GM12878 (cell line): ENCODE data around the gene RNF41. TPM values are rescaled to one million over a fixed set of nuclear protein-coding genes. Genes with fewer than 3 reads are reported as not detected.

Experiments
- ATAC-seq: fragments of 200-7000 bp; cut with Tn5 transposase; 3 replicates; pipeline ENCODE4 v1.9.1; 2020; ENCODE audit warnings: mild to moderate bottlenecking, moderate library complexity
- BruUV-seq: library from RNA; stranded (reverse); fragments of 400-500 nt; replicated peaks from 2 replicates; lab custom pipeline; 2021; lab: Mats Ljungman, UMichigan
- CTCF ChIA-PET: fragments of 300-600 bp; sonication (Branson Sonifier 250); formaldehyde crosslinking; extraction: SDS; loops from one replicate; lab custom pipeline; 2021; ENCODE audit warnings: inconsistent platforms; lab: Yijun Ruan, JAX
- POLR2A ChIA-PET: fragments of 350-600 bp; formaldehyde crosslinking; extraction: SDS; loops from one replicate; lab custom pipeline; 2021; ENCODE audit warnings: inconsistent platforms; lab: Charles Lee
- RAD21 ChIA-PET: fragments of 300-600 bp; sonication (Branson Sonifier 250); formaldehyde crosslinking; loops from one replicate; lab custom pipeline; 2023; ENCODE audit warnings: antibody characterized with exemption; ENCODE audit not compliant: unreplicated experiment; lab: Charles Lee
- SMC1A ChIA-PET: fragments of 300-600 bp; sonication (Branson Sonifier 250); formaldehyde crosslinking; loops from one replicate; lab custom pipeline; 2023; ENCODE audit not compliant: unreplicated experiment, uncharacterized antibody; lab: Charles Lee
- DNase-seq: peaks from one replicate; pipeline ENCODE4 v3.0.0-alpha.2; 2011; ENCODE audit warnings: low read depth, low spot score
- FAIRE-seq: peaks from 3 replicates; lab custom pipeline; 2011; peaks lifted over from hg19 to GRCh38; lab: Jason Lieb, UNC
- H2AFZ ChIP-seq: 2 replicates; pipeline ENCODE4 v1.6.0; 2011; ENCODE audit warnings: low read depth, low read length, control low read depth; ENCODE audit not compliant: control insufficient read depth
- H3K27ac ChIP-seq: 2 replicates; pipeline ENCODE4 v1.5.1; 2011; ENCODE audit warnings: control low read depth; ENCODE audit not compliant: control insufficient read depth, insufficient read depth
- H3K27me3 ChIP-seq, 2 experiments: replicated peaks in 1 of 2; 2 replicates each; pipeline versions ENCODE4 v1.6.0 to v1.6.1; 2011; ENCODE audit warnings: low read length in 1 of 2; ENCODE audit not compliant: control insufficient read depth in 2 of 2, insufficient read depth in 2 of 2
- H3K36me3 ChIP-seq, 2 experiments: 2 replicates each; pipeline ENCODE4 v1.5.1; 2011; ENCODE audit warnings: low read length in 1 of 2; ENCODE audit not compliant: control insufficient read depth in 2 of 2, insufficient read depth in 2 of 2
- H3K4me1 ChIP-seq: 2 replicates; pipeline ENCODE4 v1.6.1; 2011; ENCODE audit warnings: mild to moderate bottlenecking, low read length, moderate library complexity, mixed read lengths; ENCODE audit not compliant: control insufficient read depth, insufficient read depth
- H3K4me2 ChIP-seq: 2 replicates; pipeline ENCODE4 v1.6.0; 2011; ENCODE audit warnings: control low read depth; ENCODE audit not compliant: control insufficient read depth, insufficient read depth
- H3K4me3 ChIP-seq: fragments of 200-600 bp; sonication (generic); 2 replicates; pipeline ENCODE4 v1.5.1; 2016
- H3K79me2 ChIP-seq: 2 replicates; pipeline ENCODE4 v1.6.0; 2011; ENCODE audit warnings: low read length; ENCODE audit not compliant: control insufficient read depth, insufficient read depth
- H3K9ac ChIP-seq: 2 replicates; pipeline ENCODE4 v1.8.0; 2011; ENCODE audit warnings: low read length, control low read depth, mixed read lengths; ENCODE audit not compliant: control insufficient read depth, insufficient read depth
- H3K9me3 ChIP-seq: replicated peaks from 3 replicates; pipeline ENCODE4 v1.5.1; 2011; ENCODE audit warnings: mild to moderate bottlenecking, low read length; ENCODE audit not compliant: control insufficient read depth, insufficient read depth
- H4K20me1 ChIP-seq: 2 replicates; pipeline ENCODE4 v1.6.0; 2011; ENCODE audit not compliant: control insufficient read depth, insufficient read depth
- BACH1 ChIP-seq: fragments of 450-650 bp; IDR thresholded peaks from 2 replicates; pipeline ENCODE4 v1.6.1; 2017; ENCODE audit warnings: mild to moderate bottlenecking, borderline replicate concordance
- BCL3 ChIP-seq: IDR thresholded peaks from 2 replicates; pipeline ENCODE4 v1.6.1; 2011; ENCODE audit warnings: borderline replicate concordance, low read depth, mild to moderate bottlenecking, moderate library complexity, low read length; ENCODE audit not compliant: insufficient read depth, poor library complexity, severe bottlenecking
- CBX5 ChIP-seq: sonication (generic); IDR thresholded peaks from 2 replicates; pipeline ENCODE4 v1.6.1; 2016; ENCODE audit warnings: low read depth, moderate library complexity, mild to moderate bottlenecking, inconsistent platforms
- CHD1 ChIP-seq: IDR thresholded peaks from 2 replicates; pipeline ENCODE4 v1.6.1; 2012; ENCODE audit warnings: low read depth, low read length, improper control_type of control experiment
- KLF5 ChIP-seq: fragments of 450-650 bp; IDR thresholded peaks from 2 replicates; pipeline ENCODE4 v1.6.1; 2014; ENCODE audit warnings: mild to moderate bottlenecking; ENCODE audit not compliant: partially characterized antibody
- MTA3 ChIP-seq: IDR thresholded peaks from 2 replicates; pipeline ENCODE4 v1.6.1; 2012; ENCODE audit warnings: low read length, inconsistent platforms, borderline replicate concordance
- PBX3 ChIP-seq: IDR thresholded peaks from 2 replicates; pipeline ENCODE4 v1.6.1; 2011; ENCODE audit warnings: mild to moderate bottlenecking, low read depth, low read length, moderate library complexity; ENCODE audit not compliant: insufficient replicate concordance
- POLR2A ChIP-seq: IDR thresholded peaks from 2 replicates; pipeline ENCODE4 v1.6.1; 2011; ENCODE audit warnings: low read depth, mild to moderate bottlenecking, low read length
- POLR2AphosphoS2 ChIP-seq: IDR thresholded peaks from 2 replicates; pipeline ENCODE4 v1.6.1; 2011; ENCODE audit warnings: low read depth, mild to moderate bottlenecking, low read length, improper control_type of control experiment, moderate library complexity
- RAD21 ChIP-seq: IDR thresholded peaks from 2 replicates; pipeline ENCODE4 v1.6.1; 2011; ENCODE audit warnings: mild to moderate bottlenecking, low read depth, low read length, moderate library complexity; ENCODE audit not compliant: insufficient read depth
- SPI1 ChIP-seq: IDR thresholded peaks from 2 replicates; pipeline ENCODE4 v1.6.1; 2011; ENCODE audit warnings: low read depth, mild to moderate bottlenecking, low read length, moderate library complexity, borderline replicate concordance; ENCODE audit not compliant: insufficient read depth
- SRF ChIP-seq, 2 experiments: IDR thresholded peaks; 2 replicates each; pipeline ENCODE4 v1.6.1; 2011; ENCODE audit warnings: low read depth in 2 of 2, low read length in 2 of 2, mild to moderate bottlenecking in 1 of 2, moderate library complexity in 1 of 2
- TAF1 ChIP-seq: IDR thresholded peaks from 2 replicates; pipeline ENCODE4 v1.6.1; 2011; ENCODE audit warnings: mild to moderate bottlenecking, low read depth, low read length, borderline replicate concordance
- WRNIP1 ChIP-seq: IDR thresholded peaks from 2 replicates; pipeline ENCODE4 v1.6.1; 2011; ENCODE audit warnings: low read depth, low read length, improper control_type of control experiment, borderline replicate concordance
- ZBED1 ChIP-seq: IDR thresholded peaks from 2 replicates; pipeline ENCODE4 v1.6.1; 2016; ENCODE audit warnings: borderline replicate concordance
- ZNF207 ChIP-seq: fragments of 450-650 bp; IDR thresholded peaks from 2 replicates; pipeline ENCODE4 v1.6.1; 2014; ENCODE audit warnings: antibody characterized with exemption, mild to moderate bottlenecking, borderline replicate concordance
- ZNF217 ChIP-seq: fragments of 450-650 bp; IDR thresholded peaks from 2 replicates; pipeline ENCODE4 v1.6.1; 2017; ENCODE audit warnings: antibody characterized with exemption, mild to moderate bottlenecking
- ZNF24 ChIP-seq: fragments of 450-650 bp; IDR thresholded peaks from 2 replicates; pipeline ENCODE4 v1.6.1; 2017; ENCODE audit warnings: antibody characterized with exemption, mild to moderate bottlenecking
- whole genome bisulfite sequencing: methylation state at CpG from one replicate; pipeline ENCODE4 v1.1.6; 2016; ENCODE audit warnings: low lambda C conversion rate; ENCODE audit not compliant: insufficient replicate concordance, insufficient coverage; ENCODE audit errors: missing lambda C conversion rate; 5-methylcytosine and 5-hydroxymethylcytosine counted together
- in situ Hi-C: fragments of 300-500 bp; cut with MboI; formaldehyde crosslinking; loops from 9 replicates; pipeline ENCODE4 v1.14.3; 2018; ENCODE audit warnings: mixed read lengths
- intact Hi-C: fragments of 100-400 bp; cut with micrococcal nuclease; formaldehyde crosslinking; loops from one replicate; pipeline ENCODE4 v1.14.2; 2022; ENCODE audit not compliant: unreplicated experiment
- polyA plus RNA-seq, 11 experiments: library from polyadenylated mRNA; depleted of rRNA in 4 of 11; unstranded in 6 of 11; stranded (reverse) in 5 of 11; fragments of >200 nt; fragmentation: Nextera tagmentation in 4 of 11; fragmentation: Illumina TruSeq in 1 of 11; extraction: Ambion mirVana in 4 of 11; extraction: Trizol in 1 of 11; gene quantifications; 1 replicate in 1 of 11; 2 replicates in 10 of 11; pipeline versions ENCODE4 v1.2.1 to v1.2.3, GENCODE V29; 2011 to 2016; ENCODE audit warnings: inconsistent platforms in 2 of 11, missing spikeins in 2 of 11, low read depth in 1 of 11
- total RNA-seq, 4 experiments: library from RNA; depleted of rRNA in 3 of 4; stranded (reverse); fragments of >200 nt in 3 of 4; fragmentation: Illumina TruSeq in 1 of 4; extraction: Trizol in 1 of 4; gene quantifications; 2 replicates each; pipeline versions ENCODE4 v1.2.1 to v1.2.3, GENCODE V29; 2013 to 2021
- TF ChIP-seq, protein P1 (sequence below): fragments of 450-650 bp; IDR thresholded peaks from 2 replicates; pipeline ENCODE4 v1.6.1; 2016; ENCODE audit warnings: mild to moderate bottlenecking

The RNF41 gene
- total and polyA plus RNA-seq, 10 of the 15 experiments (the other 5 are each of a cell fraction or from before 2014, with no cell fraction given): 11.1 to 47.8 (median 30.6) TPM

DNA sequence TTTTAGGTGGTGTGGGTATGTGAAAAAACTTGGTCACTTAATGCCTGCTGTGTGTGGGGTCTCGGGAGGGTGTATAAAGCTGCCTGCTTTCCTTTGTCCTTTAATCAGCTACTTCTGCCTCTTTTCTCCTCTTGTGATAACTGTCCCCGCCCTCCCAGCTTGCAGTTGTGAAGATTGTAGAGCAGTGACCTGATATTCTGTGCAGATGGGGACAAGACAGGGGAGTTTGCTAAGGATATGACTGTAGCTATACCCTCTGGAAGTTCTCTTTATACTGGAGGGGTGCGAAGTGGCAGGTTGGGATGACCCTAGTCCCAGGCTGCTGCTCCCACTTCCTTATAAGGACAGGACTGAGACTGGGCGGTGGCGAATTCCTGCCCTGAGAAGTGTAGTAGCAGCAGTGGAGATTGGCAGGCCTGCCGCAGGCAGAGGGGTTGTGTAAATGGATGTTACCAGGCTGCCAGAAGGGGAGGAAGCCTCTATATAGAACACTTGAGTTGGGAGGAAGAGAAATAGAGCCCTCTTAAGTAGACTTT lies 62.7 kb downstream of the RNF41 start:
- WGBS: 0% methylated on average over 6 of the region's 6 CpGs
- DNase-seq (no peak), FAIRE-seq (peak; percentile 18)
- Histone ChIP-seq H3K27me3 (no peaks in the 10 kb centered on the region), H4K20me1 (no peaks in the 10 kb centered on the region), H3K4me1 (peaks cover 17% of the 10 kb centered on the region), H3K4me2 (peak overlapping the region; percentile 98), H3K27ac (peak overlapping the region; percentile 91), H2AFZ (no peak overlapping the region), H3K9me3 (no peaks in the 10 kb centered on the region), H3K4me3 (peak overlapping the region; percentile 90), H3K79me2 (peaks cover 39% of the 10 kb centered on the region)
- BruUV-seq: TSS peak; percentile 73
- ChIA-PET SMC1A (interaction anchor here (0.6 to 2.4 kb wide), 5 partner anchors 17 to 34 kb away, joined by 3 to 12 read pairs (median 3); partner anchors contain the start of genes ESYT1 and SMARCC2), POLR2A (interaction anchor here (0.5 to 2.5 kb wide), 16 partner anchors 8 to 1094 kb away, joined by 3 to 19 read pairs (median 4); partner anchors contain the start of genes ESYT1, PA2G4, RAB5B and RNF41), RAD21 (interaction anchor here (1.2 to 2.8 kb wide), 7 partner anchors 17 to 62 kb away, joined by 3 to 18 read pairs (median 5); partner anchors contain the start of genes ESYT1, RNF41, SMARCC2 and ZC3H10), CTCF (interaction anchor here (0.6 to 2.2 kb wide), 11 partner anchors 14 to 430 kb away, joined by 3 to 13 read pairs (median 4); partner anchors contain the start of genes CD63, ESYT1 and SMARCC2)
- intact Hi-C loops: loop anchor here (2.0 kb wide), 1 partner anchor 30 kb away; the partner anchor contains the start of gene SMARCC2
- TF ChIP-seq, protein P1, sequence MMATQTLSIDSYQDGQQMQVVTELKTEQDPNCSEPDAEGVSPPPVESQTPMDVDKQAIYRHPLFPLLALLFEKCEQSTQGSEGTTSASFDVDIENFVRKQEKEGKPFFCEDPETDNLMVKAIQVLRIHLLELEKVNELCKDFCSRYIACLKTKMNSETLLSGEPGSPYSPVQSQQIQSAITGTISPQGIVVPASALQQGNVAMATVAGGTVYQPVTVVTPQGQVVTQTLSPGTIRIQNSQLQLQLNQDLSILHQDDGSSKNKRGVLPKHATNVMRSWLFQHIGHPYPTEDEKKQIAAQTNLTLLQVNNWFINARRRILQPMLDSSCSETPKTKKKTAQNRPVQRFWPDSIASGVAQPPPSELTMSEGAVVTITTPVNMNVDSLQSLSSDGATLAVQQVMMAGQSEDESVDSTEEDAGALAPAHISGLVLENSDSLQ: peak; percentile 59; the same call in 1 of the 2 replicates
- 0 out of 2 replicates have a peak, but pooled peaks have one; percentile 27 for TF ChIP-seq MTA3
- TF ChIP-seq ZNF24: no peak
- 0 out of 2 replicates have a peak, but pooled peaks have one; percentile 16 for TF ChIP-seq TAF1
- peak; percentile 26; the same call in 1 of the 2 replicates for TF ChIP-seq ZBED1
- 0 out of 2 replicates have a peak, but pooled peaks have one; percentile 47 for TF ChIP-seq WRNIP1
- no peak for TF ChIP-seq BCL3
- peak; percentile 34; the same call in 1 of the 2 replicates for TF ChIP-seq POLR2AphosphoS2
- TF ChIP-seq CHD1: 0 out of 2 replicates have a peak, but pooled peaks have one; percentile 53
- TF ChIP-seq KLF5: no peak
- TF ChIP-seq SRF (IDR thresholded peaks at IDR 0.05; ENCODE audit: low read depth in 2 of 2, low read length in 2 of 2): peak in 1 of 2 experiments; percentile 78; a peak in 3 of 4 replicates
- peak; percentile 22 for TF ChIP-seq PBX3
- TF ChIP-seq ZNF217: no peak
- TF ChIP-seq SPI1: peak; percentile 10; the same call in 1 of the 2 replicates
- no peak for TF ChIP-seq ZNF207
- TF ChIP-seq BACH1: no peak
- TF ChIP-seq CBX5: no peak
- no peak for TF ChIP-seq RAD21
- peak; percentile 31; the same call in 1 of the 2 replicates for TF ChIP-seq POLR2A
- TF ChIP-seq, all 136 proteins: peak for 11
- ATAC-seq: peak; percentile 18
- Histone ChIP-seq H3K9ac (peak overlapping the region; percentile 89), H3K36me3 (peaks cover 23 to 28% of the 10 kb centered on the region in 2 experiments)
- in situ Hi-C loops: no loop called here
